Adipose tissue (tissue), 3 donors: ENCODE measurements around the gene CCDC92. TPM values are rescaled to one million over a fixed set of nuclear protein-coding genes. Genes with fewer than 3 reads are reported as not detected.
"Not testable (repeated sequence)": the region's sequence is repeated elsewhere in the genome, so short reads cannot be mapped to it uniquely, and the experiment has no call there.

Source experiments
- H3K27ac ChIP-seq: one replicate; pipeline ENCODE4 v1.5.1; 2013; ENCODE audit warnings: low read depth, low read length
- WGBS, 3 donors: extraction: QIAGEN DNeasy Blood & Tissue Kit; methylation state at CpG; one replicate each; pipeline ENCODE4 v1.1.7; 2013; 5-methylcytosine and 5-hydroxymethylcytosine counted together
- polyA plus RNA-seq, 3 donors: library from polyadenylated mRNA; stranded (reverse); fragments of 200-250 nt; gene quantifications; one replicate each; pipeline ENCODE4 v1.2.3, GENCODE V29; 2013
- donor health status: healthy with polysubstance abuse.
- donor health status: Bipolar disorder and iron deficiency.
- donor health status: healthy.

The CCDC92 gene
- polyA plus RNA-seq, 3 donors: 13.2 to 77.8 (median 68.2) TPM

DNA sequence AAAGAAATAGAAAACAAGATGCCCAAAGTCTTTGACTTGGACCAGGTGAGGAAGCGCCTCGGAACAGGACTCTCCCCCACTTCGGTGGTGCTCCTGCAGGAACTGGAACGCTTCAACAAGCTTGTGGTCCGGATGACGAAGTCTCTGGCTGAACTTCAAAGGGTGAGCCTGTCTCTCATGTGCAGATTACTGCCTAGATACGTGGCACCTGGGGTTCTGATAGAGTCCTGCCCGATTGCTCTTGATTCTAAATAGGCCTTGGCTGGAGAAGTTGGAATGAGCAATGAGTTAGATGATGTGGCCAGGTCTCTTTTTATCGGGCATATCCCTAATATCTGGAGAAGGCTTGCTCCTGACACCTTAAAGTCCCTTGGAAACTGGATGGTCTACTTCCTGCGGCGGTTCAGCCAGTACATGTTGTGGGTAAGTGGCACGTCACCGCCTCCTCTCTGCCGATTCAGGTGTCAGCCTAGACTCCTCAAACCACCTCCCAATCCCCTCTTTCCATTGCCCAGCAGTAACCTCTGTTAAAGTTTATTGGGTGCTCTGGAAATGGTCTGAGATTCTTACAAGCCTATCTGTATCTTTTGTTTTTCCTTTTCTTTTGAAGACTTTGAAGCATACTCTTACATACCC lies 40.8 kb downstream of the CCDC92 start:
- 88 to 90% (median 89%) methylated on average over 14 of the region's 14 CpGs for WGBS, 3 donors

DNA sequence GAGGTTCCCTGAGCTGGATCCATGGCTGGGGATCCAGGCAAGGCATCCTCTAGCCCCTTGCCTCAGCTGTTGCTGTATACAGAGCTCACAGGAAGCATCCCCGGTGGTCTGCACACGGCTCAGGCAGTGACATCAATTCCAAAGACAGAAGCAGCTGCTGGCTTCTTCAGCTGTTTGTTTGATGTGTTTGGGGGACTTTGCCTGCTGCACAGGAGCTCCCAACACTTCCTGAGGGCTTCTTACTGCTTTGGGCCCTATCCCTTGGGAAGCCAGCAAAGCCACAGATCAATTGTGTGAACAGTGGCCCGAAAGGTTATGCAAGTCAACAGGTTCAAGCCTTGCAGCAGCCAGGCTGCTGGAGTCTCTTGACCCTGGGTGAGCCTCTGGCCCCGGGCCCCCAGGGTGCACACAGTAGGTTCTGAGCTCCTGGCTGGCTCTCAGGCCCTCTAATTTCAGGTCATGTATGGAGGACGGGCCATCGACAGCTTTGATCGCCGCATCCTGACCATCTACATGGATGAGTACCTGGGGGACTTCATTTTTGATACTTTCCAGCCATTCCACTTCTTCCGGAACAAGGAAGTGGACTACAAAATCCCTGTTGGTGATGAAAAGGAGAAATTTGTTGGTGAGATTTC lies 42.6 kb downstream of the CCDC92 start:
- H3K27ac ChIP-seq: no peak overlapping the region
- 88 to 91% (median 90%) methylated on average over 9 of the region's 9 CpGs for whole genome bisulfite sequencing, 3 donors

More for the DNA sequence above, 40.8 kb downstream of the CCDC92 start:
- no peak overlapping the region for H3K27ac ChIP-seq

DNA sequence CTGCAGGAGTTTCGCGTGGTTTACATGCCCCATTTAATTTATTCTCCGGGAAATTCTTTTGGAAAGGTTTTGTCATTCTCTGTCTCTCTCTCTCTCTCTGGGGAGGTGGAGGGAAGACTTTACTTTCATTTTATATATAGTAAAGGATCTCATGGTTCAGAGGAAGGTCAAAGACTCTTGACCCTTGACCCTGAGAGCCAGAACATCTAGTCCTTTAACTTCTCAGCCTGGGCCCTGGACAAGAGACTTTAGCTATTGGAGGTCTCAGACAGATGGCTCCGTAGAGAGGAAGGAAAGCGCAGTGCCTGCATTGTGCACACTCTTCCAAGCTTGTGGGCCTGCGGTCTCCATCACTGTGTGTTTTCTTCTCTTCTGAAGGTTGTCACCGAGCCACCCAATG lies 43.7 kb downstream of the CCDC92 start:
- 74 to 82% (median 75%) methylated on average over 7 of the region's 7 CpGs for WGBS, 3 donors
- H3K27ac ChIP-seq: no peak overlapping the region

DNA sequence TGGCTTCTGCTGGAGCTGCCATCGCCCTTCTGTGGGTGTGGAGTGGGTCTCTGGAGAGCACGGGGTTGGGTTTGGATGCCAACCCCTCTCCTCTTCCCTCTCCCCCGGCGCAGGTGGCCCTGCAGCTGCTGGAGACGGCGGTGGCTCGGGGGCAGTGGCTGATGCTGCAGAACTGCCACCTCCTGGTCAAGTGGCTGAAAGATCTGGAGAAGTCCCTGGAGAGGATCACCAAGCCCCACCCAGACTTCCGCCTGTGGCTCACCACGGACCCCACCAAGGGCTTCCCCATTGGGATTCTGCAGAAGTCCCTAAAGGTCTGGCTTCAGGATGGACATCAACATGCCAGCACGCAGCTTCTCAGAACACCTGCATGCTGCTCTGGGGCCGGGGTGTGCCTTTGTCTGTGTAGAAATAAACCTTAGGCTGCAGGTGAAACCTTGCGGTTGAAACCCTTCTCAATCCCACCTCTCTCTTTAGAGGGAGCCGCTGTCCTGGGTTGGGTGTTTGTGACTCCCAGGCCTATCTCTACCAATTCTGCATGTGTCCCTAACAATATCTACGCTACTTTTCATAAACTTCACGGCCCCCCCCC lies 44.3 kb downstream of the CCDC92 start:
- no peak overlapping the region for H3K27ac ChIP-seq
- 74 to 80% (median 79%) methylated on average over 15 of the region's 15 CpGs for WGBS, 3 donors

DNA sequence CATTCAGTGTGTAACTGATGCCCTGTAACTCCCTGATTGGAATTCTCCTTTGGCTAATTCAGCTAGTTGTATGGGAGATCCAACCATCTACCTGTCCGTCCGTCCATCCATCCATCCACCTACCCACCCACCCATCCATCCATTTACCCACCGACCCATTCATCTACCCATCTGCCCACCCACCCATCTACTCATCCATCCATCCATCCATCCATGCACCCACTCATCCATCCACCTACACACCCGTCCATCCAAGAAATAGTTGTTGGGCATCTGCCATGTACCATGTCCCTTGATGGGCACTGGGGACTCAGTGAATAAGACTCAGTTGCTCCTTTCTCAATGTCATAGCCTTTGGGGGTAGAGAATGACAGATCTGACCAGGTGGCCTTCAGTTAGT lies 48.1 kb downstream of the CCDC92 start:
- H3K27ac ChIP-seq: no peak overlapping the region
- WGBS, 3 donors: 90 to 97% (median 95%) methylated on average over 4 of the region's 4 CpGs

DNA sequence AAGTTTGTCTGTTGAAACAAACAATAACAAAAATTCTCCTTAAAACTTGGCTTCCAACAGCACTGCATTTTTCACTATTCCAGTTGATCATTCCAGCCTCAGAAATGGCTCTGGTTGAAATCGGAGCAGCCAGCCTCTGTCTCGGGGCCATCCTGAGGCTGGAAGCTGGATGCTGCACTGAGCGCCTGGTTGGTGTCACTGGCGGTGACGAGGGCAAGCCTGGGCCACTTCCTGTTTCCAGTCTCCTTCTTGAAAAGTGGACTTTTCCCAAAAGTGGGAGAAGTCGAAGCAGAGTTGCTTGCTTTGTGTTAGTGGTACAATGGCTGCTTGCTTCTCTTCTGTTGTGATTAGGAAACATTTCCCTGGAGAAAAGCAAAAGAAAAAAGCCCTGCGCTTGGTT lies 48.7 kb downstream of the CCDC92 start:
- no peak overlapping the region for H3K27ac ChIP-seq
- WGBS, 3 donors: 61 to 78% (median 69%) methylated on average over 7 of the region's 7 CpGs

DNA sequence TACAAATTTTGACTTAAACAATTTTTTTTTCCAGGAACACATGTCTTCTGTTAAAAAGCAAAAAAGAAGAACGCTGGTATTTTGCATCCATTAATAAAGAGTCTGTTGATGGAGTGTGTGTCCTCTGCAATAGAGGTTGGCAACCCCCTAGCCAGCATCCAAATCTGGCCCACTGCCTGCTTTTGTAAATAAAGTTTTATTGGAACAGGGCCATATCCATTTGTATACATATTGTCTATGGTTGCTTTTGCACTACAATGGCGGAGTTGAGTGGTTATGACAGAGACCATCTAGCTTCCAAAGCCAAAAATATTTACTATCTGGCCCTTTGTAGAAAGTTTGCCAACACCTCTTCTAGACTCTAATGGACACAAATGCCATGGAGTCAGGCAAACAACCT lies 49.6 kb downstream of the CCDC92 start:
- 88 to 94% (median 91%) methylated on average over 2 of the region's 2 CpGs for WGBS, 3 donors
- no peak overlapping the region for H3K27ac ChIP-seq

DNA sequence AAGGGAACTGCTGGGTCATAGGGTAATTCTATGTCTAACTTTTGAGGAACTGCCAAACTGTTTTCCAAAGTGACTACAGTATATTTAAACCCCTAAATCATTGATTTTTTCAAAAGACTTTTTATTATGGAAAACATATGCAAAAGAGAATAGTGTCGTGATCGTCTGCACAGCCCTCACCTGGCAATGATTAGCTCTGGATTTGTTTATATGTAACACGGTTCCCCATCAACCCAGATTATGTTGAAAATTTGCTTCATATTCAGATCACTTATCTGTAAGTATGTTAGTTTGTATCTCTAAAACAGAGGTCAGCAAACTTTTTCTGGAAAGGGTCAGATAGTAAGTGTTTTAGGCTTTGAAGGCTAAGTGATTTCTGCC lies 52.7 kb downstream of the CCDC92 start:
- WGBS, 3 donors: 67 to 77% (median 72%) methylated on average over 3 of the region's 3 CpGs
- no peak overlapping the region for H3K27ac ChIP-seq

DNA sequence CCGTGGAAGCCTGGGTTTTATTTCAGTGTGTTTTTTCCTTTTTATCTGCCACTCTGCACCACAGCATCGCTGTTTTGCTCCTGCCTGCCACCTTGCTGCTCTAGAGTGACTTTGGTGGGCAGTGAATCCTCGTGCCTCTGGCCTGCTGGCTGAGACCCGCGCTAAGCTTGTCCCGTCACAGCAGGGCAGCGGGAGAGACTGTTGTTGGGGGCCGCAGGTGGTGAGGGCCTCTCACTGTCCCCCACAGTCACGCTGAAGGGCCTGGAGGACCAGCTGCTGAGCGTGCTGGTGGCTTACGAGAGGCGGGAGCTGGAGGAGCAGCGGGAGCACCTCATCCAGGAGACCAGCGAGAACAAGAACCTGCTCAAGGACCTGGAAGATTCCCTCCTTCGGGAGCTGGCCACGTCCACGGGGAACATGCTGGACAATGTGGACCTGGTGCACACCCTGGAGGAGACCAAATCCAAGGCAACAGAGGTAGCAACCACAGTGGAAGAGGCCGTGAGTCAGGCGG lies 55.2 kb downstream of the CCDC92 start:
- no peak overlapping the region for H3K27ac ChIP-seq
- 85 to 93% (median 92%) methylated on average over 19 of the region's 19 CpGs for WGBS, 3 donors

DNA sequence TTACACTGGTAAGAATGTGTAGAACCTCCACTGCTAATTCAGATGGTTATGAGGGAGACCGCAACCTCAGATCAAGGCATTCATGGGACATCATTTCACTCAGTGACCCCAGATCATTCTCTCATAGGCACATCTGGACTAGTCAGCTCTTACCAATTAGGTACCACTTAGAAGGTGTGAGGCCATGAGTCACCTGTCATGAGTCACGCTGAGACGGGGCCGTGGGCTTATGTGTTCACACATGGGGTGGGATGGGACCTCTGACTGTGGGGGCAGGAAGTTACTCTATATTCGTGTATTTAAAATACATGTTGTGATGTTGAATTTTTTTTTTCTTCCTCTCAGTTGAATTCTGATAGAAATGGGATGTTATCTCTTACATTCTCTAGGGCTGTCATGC lies 55.9 kb downstream of the CCDC92 start:
- no peak overlapping the region for H3K27ac ChIP-seq
- 73 to 84% (median 76%) methylated on average over 5 of the region's 5 CpGs for WGBS, 3 donors

DNA sequence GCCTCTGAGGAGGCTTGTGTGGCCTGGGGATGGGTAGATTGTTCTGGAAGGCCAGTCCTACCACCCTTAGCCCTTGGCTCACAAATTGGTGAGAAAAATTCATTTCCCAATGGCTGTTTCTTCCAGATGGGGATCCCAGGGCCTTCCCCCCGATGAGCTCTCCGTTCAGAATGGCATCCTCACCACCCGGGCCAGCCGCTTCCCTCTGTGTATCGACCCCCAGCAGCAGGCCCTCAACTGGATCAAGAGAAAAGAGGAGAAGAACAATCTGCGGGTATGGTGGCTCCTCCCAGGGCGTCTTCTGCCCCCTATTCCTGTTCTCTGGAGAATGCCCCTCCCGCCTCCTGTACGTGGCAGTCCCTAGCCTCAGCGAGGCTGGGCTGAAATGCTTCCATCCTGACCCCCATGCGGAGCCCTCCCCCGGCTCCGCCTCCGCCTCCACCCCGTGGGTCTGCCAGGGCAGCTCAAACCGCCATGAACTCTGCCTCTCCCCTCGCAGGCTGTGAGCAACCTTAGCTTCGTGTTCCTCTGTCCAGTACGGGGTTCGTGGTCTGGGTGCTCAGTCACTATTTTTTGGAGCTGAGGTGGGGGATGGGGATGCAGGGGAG lies 57.8 kb downstream of the CCDC92 start:
- WGBS, 3 donors: 67 to 70% (median 70%) methylated on average over 20 of the region's 20 CpGs
- H3K27ac ChIP-seq: no peak overlapping the region

DNA sequence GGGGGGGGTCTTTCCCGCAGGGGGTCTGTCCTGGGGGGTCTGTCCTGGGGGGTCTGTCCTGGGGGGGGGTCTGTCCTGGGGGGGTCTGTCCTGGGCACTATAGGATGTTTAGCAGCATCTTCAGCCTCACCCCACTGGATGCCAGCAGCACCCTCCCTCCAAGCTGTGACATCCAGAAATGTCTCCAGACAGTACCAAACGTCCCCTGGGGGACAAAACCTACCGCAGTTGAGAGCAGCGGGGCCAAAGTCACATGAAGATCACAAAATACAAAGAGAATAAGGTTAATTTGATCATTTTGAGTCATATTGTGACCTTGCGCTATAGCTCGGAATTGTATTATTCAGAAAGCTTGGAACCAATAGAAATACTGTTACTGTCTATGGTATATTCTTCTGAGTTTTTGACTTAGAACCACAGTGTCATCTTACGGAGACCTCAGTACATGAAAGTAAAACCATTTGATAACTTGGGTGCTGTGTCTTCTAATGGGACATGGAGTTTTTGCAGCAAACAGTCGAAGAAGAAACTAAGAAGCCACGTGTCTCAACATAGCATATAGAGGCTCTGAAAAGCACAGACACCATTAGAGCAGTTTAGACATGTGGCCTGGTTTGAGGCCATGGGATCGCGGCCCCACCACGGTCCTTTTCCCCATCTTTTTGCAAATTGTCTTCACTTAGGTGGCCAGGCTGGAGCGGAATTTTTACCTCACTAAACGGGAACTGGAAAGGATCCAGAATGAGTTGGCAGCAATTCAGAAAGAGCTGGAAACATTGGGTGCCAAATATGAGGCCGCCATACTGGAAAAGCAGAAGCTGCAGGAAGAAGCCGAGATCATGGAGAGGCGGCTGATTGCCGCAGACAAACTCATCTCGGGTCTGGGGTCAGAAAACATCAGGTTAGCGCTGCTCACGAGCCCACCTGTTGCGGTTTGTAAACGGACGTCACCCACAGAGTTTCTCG lies 59.9 kb downstream of the CCDC92 start:
- H3K27ac ChIP-seq: no peak overlapping the region
- 73 to 77% (median 74%) methylated on average over 24 to 25 of the region's 25 CpGs for WGBS, 3 donors

DNA sequence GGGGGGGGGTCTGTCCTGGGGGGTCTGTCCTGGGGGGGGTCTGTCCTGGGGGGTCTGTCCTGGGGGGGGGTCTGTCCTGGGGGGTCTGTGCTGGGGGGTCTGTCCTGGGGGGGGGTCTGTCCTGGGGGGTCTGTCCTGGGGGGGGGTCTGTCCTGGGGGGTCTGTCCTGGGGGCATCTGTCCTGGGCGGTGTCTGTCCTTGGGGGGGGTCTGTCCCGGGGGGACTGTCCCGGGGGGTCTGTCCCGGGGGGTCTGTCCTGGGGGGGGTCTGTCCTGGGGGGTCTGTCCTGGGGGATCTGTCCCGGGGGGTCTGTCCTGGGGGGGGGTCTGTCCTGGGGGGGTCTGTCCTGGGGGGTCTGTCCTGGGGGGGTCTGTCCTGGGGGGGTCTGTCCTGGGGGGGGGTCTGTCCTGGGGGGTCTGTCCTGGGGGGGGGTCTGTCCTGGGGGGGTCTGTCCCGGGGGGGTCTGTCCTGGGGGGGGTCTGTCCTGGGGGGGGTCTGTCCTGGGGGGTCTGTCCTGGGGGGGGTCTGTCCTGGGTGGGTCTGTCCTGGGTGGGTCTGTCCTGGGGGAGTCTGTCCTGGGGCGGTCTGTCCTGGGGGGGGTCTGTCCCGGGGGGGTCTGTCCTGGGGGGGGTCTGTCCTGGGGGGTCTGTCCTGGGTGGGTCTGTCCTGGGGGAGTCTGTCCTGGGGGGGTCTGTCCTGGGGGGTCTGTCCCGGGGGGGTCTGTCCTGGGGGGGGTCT lies 60.8 kb downstream of the CCDC92 start:
- 73 to 81% (median 76%) methylated on average over 4 to 7 of the region's 9 CpGs for whole genome bisulfite sequencing, 3 donors
- not testable (repeated sequence) for H3K27ac ChIP-seq

DNA sequence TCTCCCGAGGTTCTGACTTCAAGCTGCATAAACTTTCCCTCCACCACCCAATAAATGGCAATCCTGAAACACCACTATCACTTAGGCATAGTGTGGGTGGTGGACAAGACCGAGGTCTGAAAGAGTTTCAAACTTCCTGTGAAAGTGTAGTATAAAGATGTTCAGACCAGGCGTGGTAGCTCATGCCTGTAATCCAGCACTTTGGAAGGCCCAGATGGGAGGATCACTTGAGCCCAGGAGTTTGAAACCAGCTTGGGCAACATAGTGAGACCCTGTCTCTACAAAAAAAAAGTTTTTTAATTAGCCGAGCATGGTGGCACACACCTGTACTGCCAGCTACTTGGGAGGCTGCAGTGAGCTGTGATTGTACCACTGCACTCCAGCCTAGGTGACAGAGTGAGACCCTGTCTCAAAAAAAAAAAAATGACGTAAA lies 61.9 kb downstream of the CCDC92 start:
- 64 to 73% (median 65%) methylated on average over 5 of the region's 5 CpGs for WGBS, 3 donors
- no peak overlapping the region for H3K27ac ChIP-seq

DNA sequence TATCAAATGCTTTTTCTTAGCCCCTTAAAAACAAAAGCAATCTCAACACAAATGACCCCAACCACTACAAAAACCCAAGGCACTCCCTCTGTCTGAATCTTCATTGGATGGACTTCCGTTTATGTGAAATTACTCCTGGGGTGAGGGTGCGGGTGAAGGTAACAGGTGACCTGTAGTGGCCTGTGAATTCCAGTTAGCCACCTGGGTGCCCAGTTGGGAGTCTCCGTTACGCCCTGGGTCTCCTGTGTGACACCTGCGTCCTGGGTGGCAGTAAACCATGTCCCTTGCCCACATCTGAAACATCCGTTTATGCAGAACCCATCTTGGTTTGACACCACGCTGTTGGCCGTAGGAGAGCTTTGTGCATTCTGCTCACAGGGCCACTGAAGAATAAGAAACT lies 62.6 kb downstream of the CCDC92 start:
- no peak overlapping the region for H3K27ac ChIP-seq
- 88 to 96% (median 94%) methylated on average over 8 of the region's 8 CpGs for WGBS, 3 donors

DNA sequence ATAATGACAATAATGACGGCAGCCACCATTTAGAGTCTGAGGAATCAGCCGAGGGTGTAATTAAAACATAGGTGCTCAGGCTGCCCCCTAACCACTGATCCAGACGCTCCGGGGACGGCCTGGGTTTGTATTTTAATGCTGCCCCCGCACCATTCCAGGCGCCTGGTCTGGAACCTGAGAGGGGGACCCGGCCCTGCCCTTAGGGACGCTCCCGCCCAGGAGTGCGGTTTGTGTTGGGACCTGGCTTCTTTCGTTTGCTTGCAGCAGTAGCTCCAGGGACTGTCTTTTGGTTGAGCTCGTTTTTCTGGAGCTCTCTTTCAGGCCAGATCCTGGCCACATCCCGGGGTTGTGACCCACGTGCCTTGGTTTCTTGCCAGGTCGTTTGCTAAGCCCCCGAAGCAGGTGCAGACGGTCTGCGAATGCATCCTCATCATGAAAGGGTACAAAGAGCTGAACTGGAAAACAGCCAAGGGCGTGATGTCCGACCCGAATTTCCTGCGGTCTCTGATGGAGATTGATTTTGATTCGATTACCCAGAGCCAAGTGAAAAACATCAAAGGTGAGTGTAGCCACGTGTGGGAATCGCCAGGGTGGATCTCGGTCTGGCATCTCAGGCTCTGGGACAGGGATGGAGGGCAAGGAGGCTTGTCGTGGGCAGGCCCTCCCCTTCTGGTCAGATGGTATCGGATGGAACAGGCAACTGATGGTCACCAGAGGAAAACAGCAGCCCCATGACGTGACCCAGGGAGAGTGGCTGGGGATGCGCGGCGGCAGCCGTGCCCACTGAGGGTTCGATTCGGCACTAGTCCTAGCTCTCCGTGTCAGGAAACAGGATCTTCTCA lies 63.5 kb downstream of the CCDC92 start:
- WGBS, 3 donors: 55 to 74% (median 73%) methylated on average over 37 of the region's 37 CpGs
- no peak overlapping the region for H3K27ac ChIP-seq
